Endothelial cell of umbilical vein (primary cell): Measurements from ENCODE around the gene RPL35. TPM values are rescaled to one million over a fixed set of nuclear protein-coding genes. Genes with fewer than 3 reads are reported as not detected.

ENCODE experiments used
- BruUV-seq: library from RNA; stranded (reverse); fragments of 400-500 nt; replicated peaks from 2 replicates; lab custom pipeline; 2021; lab: Mats Ljungman, UMichigan
- CTCF ChIA-PET: fragments of 300-600, 350-600 bp; sonication (Branson Sonifier 250); formaldehyde crosslinking; loops from one replicate; lab custom pipeline; 2021; ENCODE audit warnings: antibody characterized with exemption, inconsistent platforms; lab: Charles Lee
- POLR2A ChIA-PET: fragments of 300-600, 350-600 bp; sonication (Branson Sonifier 250); formaldehyde crosslinking; loops from one replicate; lab custom pipeline; 2021; ENCODE audit warnings: antibody characterized with exemption, inconsistent platforms; lab: Charles Lee
- DNase-seq: peaks from one replicate; pipeline ENCODE4 v3.0.0-alpha.2; 2011; ENCODE audit warnings: low read depth, low spot score
- FAIRE-seq: peaks from 2 replicates; lab custom pipeline; 2011; peaks lifted over from hg19 to GRCh38; lab: Jason Lieb, UNC
- H2AFZ ChIP-seq: 2 replicates; pipeline ENCODE4 v1.6.0; 2012; ENCODE audit warnings: low read depth, low read length, control low read depth, inconsistent platforms
- H3K27ac ChIP-seq: 2 replicates; pipeline ENCODE4 v1.5.1; 2011; ENCODE audit warnings: low read depth, mild to moderate bottlenecking, control low read depth, low read length, moderate library complexity; ENCODE audit not compliant: insufficient read depth
- H3K27me3 ChIP-seq, 2 experiments: 2 replicates each; pipeline versions ENCODE4 v1.6.0 to v1.6.1; 2011; ENCODE audit warnings: low read length in 2 of 2, mixed read lengths in 1 of 2; ENCODE audit not compliant: control insufficient read depth in 2 of 2, insufficient read depth in 2 of 2
- H3K36me3 ChIP-seq, 2 experiments: 2 replicates in 1 of 2; 3 replicates in 1 of 2; pipeline ENCODE4 v1.5.1; 2011; ENCODE audit warnings: low read length in 2 of 2, mild to moderate bottlenecking in 1 of 2, moderate library complexity in 1 of 2; ENCODE audit not compliant: control insufficient read depth in 2 of 2, insufficient read depth in 2 of 2; ENCODE audit errors: extremely low read depth in 1 of 2
- H3K4me1 ChIP-seq: 3 replicates; pipeline ENCODE4 v1.5.1; 2011; ENCODE audit warnings: mild to moderate bottlenecking, low read length; ENCODE audit not compliant: control insufficient read depth, insufficient read depth; ENCODE audit errors: extremely low read depth
- H3K4me2 ChIP-seq: 2 replicates; pipeline ENCODE4 v1.6.1; 2011; ENCODE audit warnings: low read length, control low read depth, mixed read lengths; ENCODE audit not compliant: insufficient read depth
- H3K4me3 ChIP-seq, 3 experiments: fragments of 200-600 bp in 1 of 3; sonication (generic), shearing (Covaris generic) in 1 of 3; replicated peaks in 1 of 3; 2 replicates each; pipeline ENCODE4 v1.5.1; 2011 to 2016; ENCODE audit warnings: control low read depth in 3 of 3, low read length in 3 of 3, mild to moderate bottlenecking in 2 of 3, inconsistent platforms in 1 of 3, low read depth in 1 of 3, moderate library complexity in 1 of 3; ENCODE audit not compliant: insufficient read depth in 1 of 3
- H3K79me2 ChIP-seq: 2 replicates; pipeline ENCODE4 v1.6.0; 2012; ENCODE audit warnings: low read length, inconsistent platforms; ENCODE audit not compliant: control insufficient read depth, insufficient read depth
- H3K9ac ChIP-seq: replicated peaks from 2 replicates; pipeline ENCODE3; 2011; ENCODE audit warnings: low read length, control low read depth; ENCODE audit not compliant: insufficient read depth; ENCODE audit errors: extremely low read depth
- H3K9me1 ChIP-seq: replicated peaks from 3 replicates; pipeline ENCODE4 v1.6.0; 2011; ENCODE audit warnings: mild to moderate bottlenecking, low read length; ENCODE audit not compliant: control insufficient read depth, insufficient read depth; ENCODE audit errors: extremely low read depth
- H3K9me3 ChIP-seq: replicated peaks from 2 replicates; pipeline ENCODE4 v1.5.1; 2012; ENCODE audit warnings: low read length, inconsistent platforms; ENCODE audit not compliant: control insufficient read depth, insufficient read depth
- H4K20me1 ChIP-seq: replicated peaks from 2 replicates; pipeline ENCODE3; 2011; ENCODE audit warnings: mild to moderate bottlenecking, low read length; ENCODE audit not compliant: control insufficient read depth, insufficient read depth; ENCODE audit errors: extremely low read depth
- EZH2 ChIP-seq: IDR thresholded peaks from 2 replicates; pipeline ENCODE4 v1.6.1; 2012; ENCODE audit warnings: borderline replicate concordance, low read depth, mild to moderate bottlenecking, moderate library complexity, low read length, inconsistent platforms; ENCODE audit not compliant: severe bottlenecking
- GATA2 ChIP-seq: IDR thresholded peaks from 2 replicates; pipeline ENCODE4 v1.7.0; 2011; ENCODE audit warnings: low read depth, mild to moderate bottlenecking, moderate library complexity, mixed read lengths, low read length; ENCODE audit not compliant: insufficient read length, insufficient read depth
- MYC ChIP-seq: IDR thresholded peaks from one replicate; pipeline ENCODE4 v1.6.1; 2011; ENCODE audit warnings: mild to moderate bottlenecking, low read depth, low read length
- POLR2A ChIP-seq: IDR thresholded peaks from 2 replicates; pipeline ENCODE4 v1.6.1; 2012; ENCODE audit warnings: low read depth, mild to moderate bottlenecking, control low read depth, low read length
- dilution Hi-C: fragments of 300-500 bp; cut with MboI; formaldehyde crosslinking; loops from one replicate; pipeline ENCODE4 v1.15.0; 2019; ENCODE audit warnings: low sequenced_read_pairs; ENCODE audit not compliant: extremely low pct_ligation_motif_present
- intact Hi-C: fragments of 100-400 bp; cut with micrococcal nuclease; formaldehyde crosslinking; loops from one replicate; pipeline ENCODE4 v1.10.0; 2022
- polyA plus RNA-seq, 4 experiments: library from polyadenylated mRNA; depleted of rRNA in 3 of 4; stranded (reverse) in 3 of 4; unstranded in 1 of 4; fragments of >200 nt; gene quantifications; 2 replicates each; pipeline versions ENCODE4 v1.2.1 to v1.2.3, GENCODE V29; 2011 to 2012; ENCODE audit warnings: missing spikeins in 1 of 4
- total RNA-seq: library from RNA; stranded (reverse); gene quantifications from 2 replicates; pipeline ENCODE4 v1.2.3, GENCODE V29; 2021

The RPL35 gene
- total and polyA plus RNA-seq, 2 donors (not counting 3 experiments of a cell fraction or from before 2014, with no cell fraction given): 1,230 to 2,206 TPM

DNA sequence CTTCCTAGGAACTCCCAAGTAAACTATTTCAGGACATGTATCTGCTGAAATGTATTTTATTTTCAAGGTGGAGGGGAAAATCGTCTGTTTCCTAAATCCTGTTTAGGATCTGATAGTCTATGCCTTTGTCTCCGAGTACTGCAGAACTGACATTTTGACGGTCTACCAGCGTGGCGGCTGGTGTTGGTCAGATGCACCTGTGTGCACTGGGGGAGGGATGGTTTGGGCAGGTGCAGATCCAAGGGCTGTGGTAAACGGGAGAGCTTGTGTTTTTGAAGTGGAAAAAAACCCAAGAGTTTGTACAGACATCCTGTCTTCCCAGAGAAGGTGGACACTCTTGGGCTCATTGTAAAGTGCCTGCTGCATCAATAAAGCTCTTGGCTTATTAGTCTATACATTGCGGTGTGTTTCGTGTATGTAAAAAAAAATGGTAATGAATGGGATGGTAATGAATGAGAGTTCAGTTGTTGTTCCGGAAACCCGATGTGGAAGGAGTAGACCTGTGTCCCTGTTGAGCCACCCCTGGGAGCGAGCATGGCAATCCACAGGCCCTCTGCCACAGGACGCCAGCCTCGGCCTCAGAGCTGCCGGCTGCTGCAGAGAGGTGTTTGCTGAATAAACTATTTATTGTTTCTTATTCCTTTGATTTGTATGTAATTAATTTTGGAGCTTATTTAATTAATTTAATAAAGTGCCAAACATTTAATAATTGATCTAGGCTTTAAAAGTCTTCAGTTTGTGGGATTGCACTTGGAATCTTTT lies 15.4 kb upstream of the RPL35 start:
- H3K27ac ChIP-seq: no peak overlapping the region
- H3K4me3 ChIP-seq: no peak overlapping the region
- DNase-seq (no peak), FAIRE-seq (no peak)
- no peak overlapping the region for H2AFZ ChIP-seq
- H3K9ac ChIP-seq: no peak overlapping the region
- CTCF ChIA-PET: interaction anchor here (0.8 to 2.0 kb wide), 7 partner anchors 14 to 266 kb away, joined by 3 to 6 read pairs (median 3); partner anchors contain the start of genes OLFML2A and SCAI
- no peak overlapping the region for H3K4me2 ChIP-seq
- peaks cover 40% of the 10 kb centered on the region for H3K79me2 ChIP-seq
- H3K9me1 ChIP-seq: no peaks in the 10 kb centered on the region
- no peaks in the 10 kb centered on the region for H3K9me3 ChIP-seq
- intact Hi-C loops (no loop called here), dilution Hi-C loops (no loop called here)
- BruUV-seq: TSS peak; percentile 20
- peaks cover 33 to 48% of the 10 kb centered on the region in 2 experiments for H3K36me3 ChIP-seq
- H4K20me1 ChIP-seq: no peaks in the 10 kb centered on the region
- no peaks in the 10 kb centered on the region for H3K27me3 ChIP-seq
- H3K4me1 ChIP-seq: peaks cover 6% of the 10 kb centered on the region
- POLR2A ChIA-PET: interaction anchor here (0.6 kb wide), 1 partner anchor 15 kb away, joined by 4 read pairs; no protein-coding TSS in a partner anchor
- TF ChIP-seq GATA2 (no peak), POLR2A (no peak), EZH2 (no peak), MYC (no peak)

GRCh38 chr9:124875501-124875900 lies 13.7 kb upstream of the RPL35 start:
- FAIRE-seq (no peak), DNase-seq (no peak)
- no peak overlapping the region for H3K4me3 ChIP-seq
- ChIA-PET POLR2A (no interaction called here), CTCF (no interaction called here)
- no peak overlapping the region for H3K9ac ChIP-seq
- H2AFZ ChIP-seq: no peak overlapping the region
- H3K36me3 ChIP-seq: peaks cover 36 to 43% of the 10 kb centered on the region in 2 experiments
- peaks cover 23% of the 10 kb centered on the region for H3K4me1 ChIP-seq
- dilution Hi-C loops: no loop called here
- no peaks in the 10 kb centered on the region for H3K9me1 ChIP-seq
- BruUV-seq: no TSS peak
- H3K27ac ChIP-seq: no peak overlapping the region
- peaks cover 57% of the 10 kb centered on the region for H3K79me2 ChIP-seq
- H3K9me3 ChIP-seq: no peaks in the 10 kb centered on the region
- intact Hi-C loops: no loop called here
- H4K20me1 ChIP-seq: peaks cover 7% of the 10 kb centered on the region
- no peak for TF ChIP-seq GATA2
- H3K27me3 ChIP-seq: no peaks in the 10 kb centered on the region
- H3K4me2 ChIP-seq: no peak overlapping the region
